A549 (cell line): ENCODE measurements around the gene NME3.

Source experiments
- FOSB ChIP-seq: fragments of 250-450 bp; sonication (Bioruptor Pico); IDR thresholded peaks from 2 replicates; pipeline ENCODE4 v1.5.0; 2020; ENCODE audit warnings: mild to moderate bottlenecking, moderate library complexity
- POLR2A ChIP-seq: IDR thresholded peaks from 2 replicates; pipeline ENCODE4 v1.6.1; 2012; ENCODE audit warnings: mild to moderate bottlenecking, low read length
- TP53 ChIP-seq: fragments of 250-450 bp; sonication (Bioruptor Pico); IDR thresholded peaks from 2 replicates; pipeline ENCODE4 v1.5.0; 2021; ENCODE audit warnings: mild to moderate bottlenecking, moderate library complexity
- TF ChIP-seq, protein P1 (sequence below): fragments of >200 bp; sonication (Bioruptor Twin); formaldehyde crosslinking; IDR thresholded peaks from 3 replicates; pipeline ENCODE4 v1.5.1; 2016
- TF ChIP-seq, protein P2 (sequence below): fragments of 450-650 bp; IDR thresholded peaks from 2 replicates; pipeline ENCODE4 v1.6.1; 2014; ENCODE audit warnings: antibody characterized with exemption

DNA sequence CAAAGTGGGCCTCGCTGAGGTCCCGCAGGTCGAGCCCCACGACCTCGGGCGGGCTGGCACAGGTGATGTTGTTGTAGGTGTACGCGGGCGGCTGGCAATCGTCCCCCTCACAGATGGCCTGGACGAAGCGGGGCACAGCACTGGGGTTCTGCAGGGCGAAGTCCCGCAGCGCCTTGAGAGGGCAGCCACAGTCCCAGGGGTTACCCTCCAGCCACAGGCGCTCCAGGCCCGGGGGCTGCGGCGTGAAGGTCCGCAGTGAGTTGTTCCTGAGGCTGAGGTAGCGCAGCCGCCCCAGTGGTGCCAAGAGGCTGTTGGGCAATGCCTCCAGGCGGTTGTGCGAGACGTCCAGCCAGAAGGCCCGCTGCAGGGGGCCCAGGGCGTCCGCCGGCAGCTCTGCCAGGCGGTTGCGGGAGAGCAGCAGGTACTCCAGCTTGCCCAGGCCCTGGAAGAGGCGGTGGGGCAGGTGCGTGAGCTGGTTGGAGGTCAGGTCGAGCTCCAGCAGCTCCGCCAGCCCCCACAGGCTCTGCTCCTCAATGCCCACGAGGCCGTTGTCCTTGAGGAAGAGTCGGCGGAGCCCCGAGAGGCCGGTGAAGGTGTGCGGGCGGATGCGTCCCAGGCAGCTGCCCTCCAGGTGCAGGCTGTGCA, 19.4 kb upstream of the NME3 start:
- TF ChIP-seq, protein P1, sequence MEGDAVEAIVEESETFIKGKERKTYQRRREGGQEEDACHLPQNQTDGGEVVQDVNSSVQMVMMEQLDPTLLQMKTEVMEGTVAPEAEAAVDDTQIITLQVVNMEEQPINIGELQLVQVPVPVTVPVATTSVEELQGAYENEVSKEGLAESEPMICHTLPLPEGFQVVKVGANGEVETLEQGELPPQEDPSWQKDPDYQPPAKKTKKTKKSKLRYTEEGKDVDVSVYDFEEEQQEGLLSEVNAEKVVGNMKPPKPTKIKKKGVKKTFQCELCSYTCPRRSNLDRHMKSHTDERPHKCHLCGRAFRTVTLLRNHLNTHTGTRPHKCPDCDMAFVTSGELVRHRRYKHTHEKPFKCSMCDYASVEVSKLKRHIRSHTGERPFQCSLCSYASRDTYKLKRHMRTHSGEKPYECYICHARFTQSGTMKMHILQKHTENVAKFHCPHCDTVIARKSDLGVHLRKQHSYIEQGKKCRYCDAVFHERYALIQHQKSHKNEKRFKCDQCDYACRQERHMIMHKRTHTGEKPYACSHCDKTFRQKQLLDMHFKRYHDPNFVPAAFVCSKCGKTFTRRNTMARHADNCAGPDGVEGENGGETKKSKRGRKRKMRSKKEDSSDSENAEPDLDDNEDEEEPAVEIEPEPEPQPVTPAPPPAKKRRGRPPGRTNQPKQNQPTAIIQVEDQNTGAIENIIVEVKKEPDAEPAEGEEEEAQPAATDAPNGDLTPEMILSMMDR, result no peak
- TF ChIP-seq, protein P2, sequence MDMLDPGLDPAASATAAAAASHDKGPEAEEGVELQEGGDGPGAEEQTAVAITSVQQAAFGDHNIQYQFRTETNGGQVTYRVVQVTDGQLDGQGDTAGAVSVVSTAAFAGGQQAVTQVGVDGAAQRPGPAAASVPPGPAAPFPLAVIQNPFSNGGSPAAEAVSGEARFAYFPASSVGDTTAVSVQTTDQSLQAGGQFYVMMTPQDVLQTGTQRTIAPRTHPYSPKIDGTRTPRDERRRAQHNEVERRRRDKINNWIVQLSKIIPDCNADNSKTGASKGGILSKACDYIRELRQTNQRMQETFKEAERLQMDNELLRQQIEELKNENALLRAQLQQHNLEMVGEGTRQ, result no peak
- TF ChIP-seq POLR2A (no peak), TP53 (CRISPR knock-in tag) (no peak), FOSB (CRISPR knock-in tag) (no peak)
